Measurements from ENCODE around the gene ANKRD52.

ANKRD52 gene

DNA sequence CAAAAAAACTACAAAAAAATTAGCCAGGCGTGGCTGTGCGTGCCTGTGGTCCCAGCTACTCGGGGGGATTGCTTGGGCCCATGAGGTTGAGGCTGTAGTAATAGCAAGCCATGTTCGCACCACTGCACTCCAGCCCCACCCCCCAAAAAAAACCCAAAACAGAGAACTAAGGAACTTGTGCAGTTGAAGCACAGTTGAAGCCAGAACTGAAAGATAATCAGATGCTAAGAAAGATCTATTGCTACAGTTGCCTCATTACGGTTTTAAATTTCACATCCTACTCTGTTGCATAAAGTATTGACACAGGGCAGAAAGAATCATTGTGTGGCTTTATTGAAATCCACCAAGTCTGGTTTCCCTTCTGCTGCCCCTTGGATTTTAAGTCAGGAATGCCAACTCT, 38.1 kb upstream of the ANKRD52 start:
- Histone ChIP-seq H3K27me3 (ENCODE audit: insufficient read depth, low read length, poor library complexity, severe bottlenecking) (no peaks in the 10 kb centered on the region), H3K79me2 (ENCODE audit: insufficient read depth, low read length) (peaks cover 90% of the 10 kb centered on the region), H3K4me3 (ENCODE audit: low read length, poor library complexity, severe bottlenecking) (peak overlapping the region; percentile 95), H3K4me2 (ENCODE audit: low read depth, low read length, poor library complexity, severe bottlenecking) (peak overlapping the region; percentile 84), H2AFZ (ENCODE audit: low read length) (no peak overlapping the region), H3K36me3 (ENCODE audit: insufficient read depth, low read length) (peaks cover 5% of the 10 kb centered on the region; the same call in 1 of the 2 replicates), H3K9me2 (replicated peaks; ENCODE audit: low read depth, low read length) (no peaks in the 10 kb centered on the region), H3F3A (ENCODE audit: low read depth) (no peaks in the 10 kb centered on the region), H3K9ac (ENCODE audit: low read depth, low read length, poor library complexity, severe bottlenecking) (peak overlapping the region; percentile 24), H4K20me1 (ENCODE audit: insufficient read depth, low read length, poor library complexity, severe bottlenecking) (peaks cover 37% of the 10 kb centered on the region), H3K9me3 (ENCODE audit: insufficient read depth, low read depth, low read length) (no peaks in the 10 kb centered on the region), H3K4me1 (ENCODE audit: insufficient read depth, low read length, poor library complexity, severe bottlenecking) (peaks cover 47% of the 10 kb centered on the region)
- TF ChIP-seq EZH2phosphoT487 (IDR thresholded peaks at IDR 0.05; ENCODE audit: borderline replicate concordance) (no peak), CTCF (conservative IDR thresholded peaks at IDR 0.05; ENCODE audit: low read length) (no peak)

DNA sequence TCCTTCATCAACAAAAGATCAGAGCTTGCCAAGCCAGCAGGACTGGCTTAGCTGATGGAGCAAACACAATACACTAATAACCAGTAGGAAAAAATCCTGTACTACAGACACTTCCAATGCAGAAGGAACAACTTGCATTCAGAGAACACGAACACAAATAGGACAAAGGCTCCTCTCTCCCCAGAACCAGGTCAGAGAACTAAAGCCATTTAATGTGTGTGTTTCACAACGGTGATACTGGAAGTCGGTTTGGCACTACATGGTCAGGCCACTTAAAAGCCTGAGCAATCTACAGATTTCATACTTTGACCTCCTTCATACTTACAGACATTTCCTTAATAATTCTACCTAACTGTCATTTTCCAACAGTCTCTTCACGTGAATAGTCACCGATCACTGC, 35.6 kb upstream of the ANKRD52 start:
- Histone ChIP-seq H3K9me3 (ENCODE audit: insufficient read depth, low read depth, low read length) (no peaks in the 10 kb centered on the region), H2AFZ (ENCODE audit: low read length) (no peak overlapping the region), H3K36me3 (ENCODE audit: insufficient read depth, low read length) (peaks cover 13% of the 10 kb centered on the region; the same call in 1 of the 2 replicates), H3K4me1 (ENCODE audit: insufficient read depth, low read length, poor library complexity, severe bottlenecking) (peaks cover 44% of the 10 kb centered on the region), H3K79me2 (ENCODE audit: insufficient read depth, low read length) (peaks cover 88% of the 10 kb centered on the region), H4K20me1 (ENCODE audit: insufficient read depth, low read length, poor library complexity, severe bottlenecking) (peaks cover 40% of the 10 kb centered on the region), H3K9ac (ENCODE audit: low read depth, low read length, poor library complexity, severe bottlenecking) (no peak overlapping the region), H3K4me3 (ENCODE audit: low read length, poor library complexity, severe bottlenecking) (no peak overlapping the region), H3F3A (ENCODE audit: low read depth) (no peaks in the 10 kb centered on the region), H3K27me3 (ENCODE audit: insufficient read depth, low read length, poor library complexity, severe bottlenecking) (no peaks in the 10 kb centered on the region), H3K4me2 (ENCODE audit: low read depth, low read length, poor library complexity, severe bottlenecking) (no peak overlapping the region), H3K9me2 (replicated peaks; ENCODE audit: low read depth, low read length) (no peaks in the 10 kb centered on the region)
- TF ChIP-seq CTCF (conservative IDR thresholded peaks at IDR 0.05; ENCODE audit: low read length) (no peak), EZH2phosphoT487 (IDR thresholded peaks at IDR 0.05; ENCODE audit: borderline replicate concordance) (no peak)

DNA sequence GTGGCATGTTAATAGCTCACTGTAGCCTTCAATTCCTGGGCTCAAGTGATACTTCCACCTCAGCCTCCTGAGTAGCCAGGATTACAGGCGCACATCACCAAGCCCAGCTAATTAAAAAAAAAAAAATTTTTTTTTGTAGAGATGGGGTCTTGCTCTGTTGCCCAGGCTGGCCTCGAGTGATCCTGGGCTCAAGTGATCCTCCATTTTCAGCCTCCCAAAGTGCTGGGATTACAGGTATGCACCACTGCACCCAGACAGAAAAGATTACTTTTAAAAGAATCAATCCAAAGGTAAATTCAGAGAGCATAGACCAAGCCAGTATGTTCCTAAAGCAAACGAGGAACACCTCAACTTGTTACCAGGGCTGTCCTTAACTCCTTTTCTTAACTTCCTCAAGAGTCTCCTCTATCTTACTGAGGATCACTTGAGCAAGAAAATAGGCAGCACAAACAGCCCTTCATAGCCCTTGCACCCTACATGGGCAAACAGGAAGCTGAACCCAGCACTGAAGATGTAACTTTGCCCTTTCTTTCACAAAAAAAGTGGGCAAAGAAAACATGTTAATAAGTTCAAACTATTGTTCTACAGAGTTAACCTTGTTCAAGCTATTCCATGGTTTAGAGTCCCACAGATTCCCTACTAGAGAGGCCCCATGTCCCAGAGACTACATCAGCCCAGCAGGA, 30.7 kb upstream of the ANKRD52 start:
- peaks cover 34% of the 10 kb centered on the region; the same call in 1 of the 2 replicates for H3K36me3 ChIP-seq (ENCODE audit: insufficient read depth, low read length)
- H3K79me2 ChIP-seq (ENCODE audit: insufficient read depth, low read length), result peaks cover 51% of the 10 kb centered on the region
- H3K9me2 ChIP-seq (replicated peaks; ENCODE audit: low read depth, low read length), result no peaks in the 10 kb centered on the region
- no peak overlapping the region for H3K9ac ChIP-seq (ENCODE audit: low read depth, low read length, poor library complexity, severe bottlenecking)
- TF ChIP-seq EZH2phosphoT487 (IDR thresholded peaks at IDR 0.05; ENCODE audit: borderline replicate concordance) (no peak), CTCF (conservative IDR thresholded peaks at IDR 0.05; ENCODE audit: low read length) (no peak)
- H4K20me1 ChIP-seq (ENCODE audit: insufficient read depth, low read length, poor library complexity, severe bottlenecking), result peaks cover 14% of the 10 kb centered on the region
- no peak overlapping the region for H2AFZ ChIP-seq (ENCODE audit: low read length)
- peaks cover 15% of the 10 kb centered on the region for H3K4me1 ChIP-seq (ENCODE audit: insufficient read depth, low read length, poor library complexity, severe bottlenecking)
- H3F3A ChIP-seq (ENCODE audit: low read depth), result no peaks in the 10 kb centered on the region
- H3K9me3 ChIP-seq (ENCODE audit: insufficient read depth, low read depth, low read length), result no peaks in the 10 kb centered on the region
- H3K27me3 ChIP-seq (ENCODE audit: insufficient read depth, low read length, poor library complexity, severe bottlenecking), result no peaks in the 10 kb centered on the region
- H3K4me2 ChIP-seq (ENCODE audit: low read depth, low read length, poor library complexity, severe bottlenecking), result no peak overlapping the region
- no peak overlapping the region for H3K4me3 ChIP-seq (ENCODE audit: low read length, poor library complexity, severe bottlenecking)
